ENCODE data around the gene CLDN34.

Gene CLDN34

DNA sequence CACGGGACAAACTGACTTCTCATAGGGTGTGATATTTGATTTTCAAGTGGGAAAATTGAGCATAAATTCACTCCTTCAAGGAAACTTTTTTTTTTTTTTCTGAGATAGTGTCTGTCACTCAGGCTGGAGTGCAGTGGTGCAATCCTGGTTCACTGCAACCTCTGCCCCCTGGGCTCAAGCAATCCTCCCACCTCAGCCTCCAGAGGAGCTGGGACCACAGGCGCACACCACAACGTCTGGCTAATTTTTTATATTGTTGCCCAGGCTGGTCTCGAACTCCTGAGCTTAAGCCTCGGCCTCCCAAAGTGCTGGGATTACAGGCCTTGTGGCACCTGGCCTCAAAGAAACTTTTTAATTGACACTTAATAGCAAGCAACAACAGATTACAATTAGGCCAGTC, 13.8 kb downstream of the CLDN34 start:
- DNase-seq (ENCODE audit: low read depth in 2 of 2) = no peak

DNA sequence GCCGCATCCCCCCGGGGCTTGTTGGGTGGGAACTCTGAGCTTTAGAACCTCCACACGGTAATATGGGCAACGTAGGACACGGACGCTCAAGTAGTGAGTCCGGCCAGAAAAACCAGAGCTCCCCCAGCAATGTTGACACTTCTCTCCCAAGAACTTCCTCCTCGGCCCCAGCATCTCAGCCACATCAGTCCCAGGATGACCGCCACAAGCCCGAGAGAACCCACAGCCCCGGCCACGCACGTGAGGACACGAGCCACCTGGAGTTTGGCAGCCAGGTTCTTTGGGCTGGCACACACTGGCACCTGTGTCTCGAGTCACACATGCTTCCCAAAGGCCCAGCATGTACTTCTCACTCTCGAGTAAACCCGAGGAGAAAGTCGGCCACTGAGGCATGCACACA, 16.3 kb downstream of the CLDN34 start:
- DNase-seq (ENCODE audit: low read depth in 2 of 2) = no peak

DNA sequence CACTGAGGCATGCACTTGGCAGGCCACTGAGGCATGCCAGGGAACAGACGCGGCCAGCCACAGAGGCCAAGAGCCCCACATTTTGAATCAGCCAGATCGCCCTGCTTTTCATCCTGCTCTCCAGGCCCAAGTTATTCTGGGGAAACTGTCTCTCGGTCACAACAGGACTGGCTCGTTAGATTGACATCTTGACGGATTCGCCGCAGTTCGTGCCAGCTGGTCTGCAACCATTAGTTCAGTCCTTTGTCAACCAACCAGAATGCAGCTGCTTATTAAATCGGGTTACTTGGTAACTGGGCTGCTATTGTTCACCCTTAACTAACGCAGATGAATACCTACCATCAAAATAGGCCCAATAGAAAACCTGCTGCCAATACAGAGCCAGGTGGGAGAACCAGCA, 16.7 kb downstream of the CLDN34 start:
- DNase-seq (ENCODE audit: low read depth in 2 of 2) = no peak

DNA sequence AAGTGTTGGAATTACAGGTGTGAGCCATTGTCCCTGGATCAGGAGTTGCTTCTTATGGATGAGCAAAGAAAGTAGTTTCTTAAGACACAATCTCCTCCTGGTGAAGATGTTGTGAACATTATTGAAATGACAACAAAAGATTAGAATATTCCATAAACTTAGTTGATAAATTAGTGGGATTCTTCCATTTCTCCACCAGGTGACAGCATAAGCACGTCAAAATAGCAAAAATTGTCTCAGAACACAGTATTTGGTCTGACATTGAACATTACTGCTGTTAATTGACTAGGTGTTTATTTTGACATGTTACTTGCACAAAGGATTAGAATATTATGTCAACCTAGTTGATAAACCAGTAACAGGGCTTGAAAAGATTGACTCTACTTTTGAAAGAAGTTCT, 21.6 kb downstream of the CLDN34 start:
- no peak for DNase-seq (ENCODE audit: low read depth in 2 of 2)

DNA sequence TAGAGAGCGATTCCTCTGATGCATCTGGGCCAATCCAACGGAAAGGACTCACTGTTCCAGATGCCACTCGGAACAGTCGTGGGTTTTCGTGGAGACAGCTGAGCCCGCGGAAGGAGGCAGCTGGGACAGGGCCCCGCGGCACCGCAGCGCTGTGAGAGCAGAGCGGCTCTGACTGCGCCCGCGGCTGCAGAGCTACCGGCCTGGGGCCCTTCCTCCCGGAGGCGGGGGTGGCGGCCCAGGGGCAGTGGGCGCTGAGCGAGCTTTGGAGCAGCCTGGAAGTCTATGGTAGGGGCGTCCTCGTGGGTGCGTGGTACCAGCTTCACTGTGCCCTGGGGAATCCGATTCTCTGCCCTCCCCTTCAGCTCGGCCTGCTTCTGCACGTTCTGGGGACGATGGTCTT, 24.9 kb downstream of the CLDN34 start:
- no peak for DNase-seq (ENCODE audit: low read depth in 2 of 2)

DNA sequence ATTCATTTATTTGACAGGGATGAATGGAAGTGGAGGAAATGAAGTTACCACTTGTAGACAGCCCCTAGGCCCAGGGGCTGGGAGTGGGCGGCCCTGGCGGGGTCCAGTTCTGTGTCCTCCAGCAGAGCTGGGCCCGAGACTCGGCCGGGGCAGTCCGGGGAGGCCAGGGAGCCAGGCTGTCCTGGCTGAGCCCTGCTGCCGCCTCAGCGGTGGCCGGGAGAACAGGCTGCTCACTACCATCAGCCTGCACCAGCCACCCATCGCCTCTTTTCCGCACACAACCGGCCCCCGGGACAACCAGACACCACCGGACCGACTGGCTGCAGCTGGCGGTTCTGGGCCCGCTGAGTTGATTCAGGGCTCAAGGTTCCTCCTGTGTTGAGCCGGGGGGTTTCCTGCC, 25.6 kb downstream of the CLDN34 start:
- no peak for DNase-seq (ENCODE audit: low read depth in 2 of 2)

DNA sequence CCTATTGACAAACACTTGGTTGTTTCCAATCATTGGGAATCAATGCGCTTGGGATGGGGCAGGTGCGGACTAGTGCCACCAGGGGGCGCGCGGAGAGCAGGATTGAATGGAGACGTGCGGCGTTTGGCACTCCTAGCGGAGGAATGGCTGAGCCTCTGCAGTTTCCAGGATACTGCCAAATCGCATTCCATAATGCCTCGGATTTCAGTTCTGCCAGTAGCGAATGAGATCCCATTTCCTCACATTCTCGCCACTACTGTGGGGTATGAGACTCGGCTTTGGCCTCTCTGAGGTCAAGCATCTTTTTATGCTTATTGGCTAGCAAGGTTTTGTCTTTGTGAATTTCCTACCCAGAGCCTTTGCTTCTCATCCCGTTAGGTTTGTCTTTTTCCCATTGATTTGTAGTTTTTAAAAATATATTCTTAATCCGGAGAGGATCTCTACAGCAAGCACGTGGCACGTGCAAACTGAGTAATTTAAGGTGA, 28.7 kb downstream of the CLDN34 start:
- peak; percentile 59 to 68 for DNase-seq (ENCODE audit: low read depth in 2 of 2)

DNA sequence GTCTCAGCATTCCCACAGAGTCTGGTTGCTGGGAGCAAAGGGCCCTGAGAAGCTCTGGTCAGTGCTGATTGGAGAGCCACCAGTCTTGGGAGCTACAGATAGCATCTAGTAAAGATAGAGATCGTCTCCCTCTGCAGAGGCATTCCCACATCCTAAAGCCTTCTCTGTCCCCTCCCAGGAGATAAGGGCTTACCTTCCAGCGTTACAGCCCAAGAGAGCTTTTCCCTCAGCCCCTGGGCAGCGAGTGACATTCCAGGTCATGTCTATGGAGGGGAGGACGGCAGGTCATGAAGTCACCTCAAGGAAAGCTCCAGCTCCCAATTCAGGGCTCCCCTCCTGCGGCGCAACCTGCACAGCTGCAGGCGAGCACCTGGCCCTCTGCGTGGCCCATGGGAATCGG, 29.9 kb downstream of the CLDN34 start:
- no peak for DNase-seq (ENCODE audit: low read depth in 2 of 2)

DNA sequence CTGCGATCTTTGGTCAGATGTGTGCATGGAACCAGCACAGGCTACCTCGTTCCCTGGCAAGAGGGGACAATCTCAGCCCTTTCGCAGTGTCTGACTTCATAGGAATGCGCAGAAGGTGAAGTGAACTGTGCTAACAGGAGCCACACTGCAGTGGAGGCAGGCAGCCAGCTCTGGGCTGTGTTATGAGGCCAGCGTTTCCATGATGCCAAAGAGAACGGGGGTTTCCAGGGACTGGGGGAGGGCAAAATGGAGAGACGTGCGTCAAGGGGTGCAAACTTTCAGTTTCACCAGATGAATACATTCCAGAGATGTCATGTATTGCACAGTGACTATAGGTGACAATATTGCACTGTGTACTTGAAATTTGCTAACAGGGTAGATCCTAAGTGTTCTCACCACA, 30.4 kb downstream of the CLDN34 start:
- DNase-seq (ENCODE audit: low read depth in 2 of 2) = no peak

DNA sequence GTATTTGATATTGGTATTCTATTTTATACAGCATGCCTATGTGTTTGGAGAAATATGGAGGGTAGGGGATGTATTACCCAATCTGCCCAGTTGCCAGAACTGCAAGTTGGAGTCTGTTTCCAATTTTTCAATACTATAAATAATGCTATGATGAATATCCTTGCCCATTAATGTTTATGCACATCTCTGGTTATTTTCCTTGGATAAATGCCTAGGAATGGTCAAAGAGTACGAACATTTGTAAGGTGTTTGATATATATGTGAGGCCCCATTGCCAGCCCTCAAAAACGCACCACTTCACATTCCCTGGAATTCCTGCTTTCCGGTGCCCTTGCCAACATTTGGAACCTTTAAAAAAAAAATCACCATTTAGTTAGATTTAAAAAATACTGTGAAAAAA, 34.3 kb downstream of the CLDN34 start:
- no peak for DNase-seq (ENCODE audit: low read depth in 2 of 2)

DNA sequence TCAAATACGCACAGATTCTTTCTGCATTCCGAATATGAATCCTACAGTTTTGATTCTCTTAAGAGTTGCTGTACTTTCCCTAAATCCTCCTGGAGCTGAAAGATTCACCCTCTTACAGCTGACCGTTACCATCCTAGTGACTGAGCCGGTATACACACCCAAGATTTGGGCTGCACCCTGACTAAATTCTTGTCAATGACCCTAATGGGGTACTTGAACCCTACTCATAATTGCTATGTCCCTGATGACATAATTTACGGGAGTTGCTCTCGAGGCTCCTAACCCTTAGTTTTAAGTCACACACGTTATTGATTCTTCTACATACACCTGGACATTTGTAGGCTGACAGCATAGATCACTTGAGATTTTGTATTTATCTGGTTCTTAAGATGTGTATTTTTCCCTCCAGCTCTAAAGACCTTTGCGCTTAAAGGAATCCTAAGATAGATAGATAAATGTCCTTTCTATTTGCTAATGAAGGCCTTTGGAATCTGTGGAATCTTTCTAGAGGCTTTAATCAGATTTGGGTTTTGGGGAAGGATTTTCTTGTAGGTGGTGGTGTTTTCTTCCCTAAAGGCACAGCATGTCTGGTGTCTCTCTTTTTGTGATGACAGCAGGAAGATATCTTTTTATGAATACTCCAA, 37.8 kb downstream of the CLDN34 start:
- no peak for DNase-seq (ENCODE audit: low read depth in 2 of 2)

DNA sequence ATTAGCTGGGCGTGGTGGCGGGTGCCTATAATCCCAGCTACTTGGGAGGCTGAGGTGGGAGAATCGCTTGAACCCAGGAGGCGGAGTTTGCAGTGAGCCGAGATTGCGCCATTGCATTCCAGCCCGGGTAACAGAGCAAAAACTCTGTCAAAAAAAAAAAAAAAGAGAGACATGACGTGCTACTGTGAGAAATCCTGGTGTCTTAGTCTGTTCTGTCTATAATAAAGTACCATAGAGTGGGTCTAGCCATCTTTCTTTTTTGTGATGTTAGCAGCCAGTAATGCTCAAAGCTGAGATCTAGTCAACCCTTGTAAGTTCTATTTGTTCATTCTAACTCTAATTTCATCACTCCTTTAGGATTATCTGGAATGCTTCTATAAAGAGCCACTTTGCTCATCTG, 38.9 kb downstream of the CLDN34 start:
- DNase-seq (ENCODE audit: low read depth in 2 of 2) = no peak

DNA sequence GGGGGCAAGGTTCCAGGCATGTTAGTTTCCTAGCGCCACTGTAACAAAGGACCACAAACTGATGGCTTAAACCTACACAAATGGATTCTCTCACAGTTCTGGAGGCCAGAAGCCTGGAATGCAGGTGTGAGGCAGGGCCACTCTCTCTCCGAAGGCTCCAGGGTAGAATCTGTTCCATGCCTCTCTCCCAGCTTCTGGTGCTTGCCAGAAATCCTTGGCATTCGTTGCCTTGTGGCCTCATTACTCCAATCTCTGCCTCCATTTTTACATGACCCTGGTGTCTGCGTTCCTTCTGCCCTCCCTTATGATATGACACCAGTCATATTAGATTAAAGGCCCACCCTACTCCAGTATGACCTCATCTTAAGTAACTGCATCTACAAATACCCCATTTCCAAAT, 39.6 kb downstream of the CLDN34 start:
- DNase-seq (ENCODE audit: low read depth in 2 of 2) = no peak

DNA sequence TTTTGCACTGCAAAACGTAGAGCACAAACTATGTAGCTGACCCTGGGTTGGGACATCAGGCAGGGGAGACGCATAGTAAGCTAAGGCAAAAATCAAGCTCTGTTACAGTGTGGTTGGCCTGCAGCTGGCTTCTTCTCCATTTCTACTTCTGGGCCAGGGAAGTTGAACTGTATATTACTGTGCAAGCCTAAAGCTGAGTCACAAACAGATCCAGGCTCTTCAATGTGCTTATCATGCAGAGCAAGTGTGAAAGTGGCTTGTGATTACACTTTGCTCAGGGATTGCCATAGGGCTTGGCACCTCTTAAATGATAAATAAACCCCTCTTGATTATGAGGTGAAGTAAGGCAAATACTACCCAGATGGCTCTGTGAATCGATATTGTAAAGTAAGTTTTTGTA, 40.5 kb downstream of the CLDN34 start:
- no peak for DNase-seq (ENCODE audit: low read depth in 2 of 2)

DNA sequence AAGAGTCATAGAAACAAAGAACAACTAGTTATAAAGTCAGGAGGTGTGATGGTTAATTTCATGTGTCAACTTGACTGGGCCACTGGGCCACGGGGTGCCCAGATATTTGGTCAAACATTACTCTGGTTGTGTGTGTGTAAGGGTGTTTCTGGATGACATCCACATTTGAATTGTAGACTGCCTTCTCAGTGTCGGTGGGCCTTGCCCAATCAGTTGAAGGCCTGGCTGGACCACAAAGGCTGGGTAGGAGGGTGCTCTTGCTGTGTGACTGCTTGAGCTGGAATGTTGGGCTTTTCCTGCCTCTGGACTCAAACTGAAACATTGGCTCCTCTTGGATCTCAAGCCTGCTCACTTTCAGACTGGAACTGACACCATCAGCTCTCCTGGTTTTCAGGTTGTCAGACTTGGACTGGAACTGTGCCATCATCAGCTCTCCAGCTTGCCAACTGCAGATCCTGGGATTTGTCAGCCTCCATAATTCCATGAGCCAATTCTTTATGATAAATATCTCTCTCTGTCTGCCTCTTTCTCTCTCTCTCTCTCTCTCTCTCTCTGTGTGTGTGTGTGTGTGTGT, 41.4 kb downstream of the CLDN34 start:
- DNase-seq (ENCODE audit: low read depth in 2 of 2) = no peak

DNA sequence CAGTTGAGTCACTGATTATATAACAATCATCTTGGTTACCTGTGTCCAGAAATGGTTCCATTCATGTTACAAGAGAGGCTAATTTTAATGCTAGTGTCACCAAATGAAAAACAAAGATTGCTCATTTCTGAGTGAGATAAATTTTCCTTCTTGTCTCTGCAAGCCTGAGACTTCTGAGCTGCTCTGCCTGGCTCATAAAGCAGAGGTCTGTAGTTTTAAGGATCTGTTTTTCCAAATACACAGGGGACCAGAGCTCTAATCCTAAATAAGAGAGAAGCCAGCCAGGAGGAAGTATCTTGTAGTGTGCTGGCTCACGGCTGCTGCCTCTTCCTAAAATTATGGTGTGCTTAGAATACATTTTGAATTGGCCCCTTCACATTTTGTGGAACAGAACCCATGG, 42.6 kb downstream of the CLDN34 start:
- DNase-seq (ENCODE audit: low read depth in 2 of 2) = no peak

DNA sequence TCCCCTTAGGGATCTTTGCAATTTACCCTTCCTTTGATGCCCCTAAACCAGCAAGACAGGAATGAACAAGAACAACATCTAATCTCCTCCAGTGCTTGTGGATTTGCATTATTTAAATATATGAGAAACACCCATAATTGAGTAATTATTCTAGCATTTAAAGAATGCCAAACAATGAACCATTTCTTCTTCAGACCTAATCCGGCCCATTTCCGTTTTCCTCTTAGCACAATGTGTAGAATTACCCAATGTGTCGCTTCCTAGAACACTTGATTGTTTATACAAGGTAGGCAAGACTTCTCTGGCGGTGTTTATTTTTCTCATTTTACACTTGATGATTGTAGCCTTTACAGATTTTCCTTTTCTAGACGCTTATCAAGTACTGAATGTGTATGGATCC, 43.5 kb downstream of the CLDN34 start:
- DNase-seq (ENCODE audit: low read depth in 2 of 2) = no peak

DNA sequence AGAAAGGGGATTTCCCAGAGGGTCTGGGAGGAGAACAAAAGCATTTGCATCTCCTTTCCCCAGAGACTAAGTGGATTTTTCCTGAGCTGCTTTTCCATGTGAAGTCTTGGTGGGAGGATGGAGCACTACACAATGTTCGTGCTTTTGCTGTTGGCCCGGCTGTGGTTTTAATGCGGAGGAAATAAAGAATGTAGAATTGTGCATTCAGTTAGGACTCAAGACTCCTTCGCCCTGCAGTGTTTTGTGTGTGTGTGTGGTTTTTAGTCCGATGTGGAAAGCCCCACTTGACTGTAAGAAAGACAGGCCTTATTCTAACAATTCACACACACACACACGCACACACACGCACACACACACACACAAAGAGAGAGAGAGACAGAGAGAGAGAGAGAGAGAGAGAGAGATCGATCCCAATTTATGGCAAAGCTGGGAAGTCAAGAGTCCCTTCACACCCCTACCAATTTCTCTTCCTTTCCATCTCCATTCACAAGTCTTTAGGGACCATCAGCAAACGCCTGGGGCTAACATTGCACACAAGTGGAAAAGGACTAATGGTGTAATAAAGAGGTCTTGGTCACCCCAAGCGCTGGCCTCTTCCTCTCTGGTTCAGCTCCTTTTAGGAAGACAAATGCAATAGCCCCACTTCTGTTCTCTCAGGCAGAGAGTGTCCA, 44.2 kb downstream of the CLDN34 start:
- no peak for DNase-seq (ENCODE audit: low read depth in 2 of 2)

DNA sequence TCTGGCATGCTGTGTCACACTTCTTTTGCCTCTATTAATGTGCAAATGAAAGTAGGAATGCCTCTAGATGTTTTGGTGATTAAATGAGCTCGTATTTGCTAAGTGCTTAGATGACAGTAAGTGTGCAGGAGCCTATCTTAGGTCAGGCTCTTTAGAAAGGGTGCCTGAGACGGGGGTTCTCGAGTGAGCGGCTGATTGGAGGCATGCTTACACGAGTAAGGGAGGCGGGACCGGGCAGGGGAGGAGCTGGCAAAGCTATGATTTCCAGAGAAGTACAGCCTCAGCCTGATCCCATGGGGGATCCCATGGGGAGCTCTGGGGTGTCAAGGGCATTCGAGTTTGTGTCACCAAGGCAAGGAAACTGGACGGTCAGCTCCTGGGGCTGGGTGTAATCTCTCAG, 44.8 kb downstream of the CLDN34 start:
- no peak for DNase-seq (ENCODE audit: low read depth in 2 of 2)

DNA sequence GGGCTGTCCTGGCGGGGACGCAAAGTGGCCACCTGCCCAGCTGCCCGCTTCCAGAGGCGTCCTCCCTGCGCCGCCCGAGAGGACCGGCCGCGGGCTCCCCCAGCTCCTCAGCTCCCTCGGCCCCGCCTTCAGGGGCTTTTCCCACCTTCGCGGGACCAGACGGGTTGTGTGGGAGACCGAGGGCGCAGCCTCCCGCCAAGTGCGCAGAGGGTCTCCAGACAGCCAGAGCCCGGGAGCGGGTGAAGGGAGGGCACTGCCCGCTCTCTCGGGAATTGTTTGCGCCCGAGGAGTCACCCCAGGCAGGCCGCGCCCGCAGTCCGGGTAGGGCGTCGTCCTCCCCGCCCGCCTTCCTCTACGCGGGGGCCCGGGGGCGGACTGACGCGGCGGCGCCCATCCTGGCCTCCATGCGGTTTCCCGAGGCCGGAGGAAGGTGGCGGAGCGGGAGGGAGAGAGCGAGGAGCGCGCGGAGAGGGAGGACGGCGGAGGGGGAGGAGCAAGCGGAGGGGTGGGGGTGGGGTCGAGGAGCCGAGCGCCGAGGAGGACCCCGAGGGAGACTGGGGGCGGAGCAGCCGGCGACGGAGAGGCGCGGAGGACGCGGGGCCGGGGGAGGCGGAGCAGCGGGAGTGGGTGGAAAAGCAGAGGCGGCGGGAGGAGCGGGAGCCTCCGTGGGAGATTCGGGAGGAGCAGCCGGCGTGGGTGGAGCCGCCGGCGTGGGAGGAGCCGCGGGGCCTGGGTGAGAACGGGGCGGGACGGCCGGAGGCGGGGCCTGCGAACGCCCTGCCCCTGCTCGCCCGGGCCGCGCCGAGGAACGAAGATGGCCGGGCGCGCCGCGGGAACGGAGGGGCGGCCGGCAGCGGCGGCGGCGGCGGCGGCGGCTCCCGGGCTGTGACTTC, 47.5 kb downstream of the CLDN34 start:
- peak; percentile 47 to 49 for DNase-seq (ENCODE audit: low read depth in 2 of 2)

DNA sequence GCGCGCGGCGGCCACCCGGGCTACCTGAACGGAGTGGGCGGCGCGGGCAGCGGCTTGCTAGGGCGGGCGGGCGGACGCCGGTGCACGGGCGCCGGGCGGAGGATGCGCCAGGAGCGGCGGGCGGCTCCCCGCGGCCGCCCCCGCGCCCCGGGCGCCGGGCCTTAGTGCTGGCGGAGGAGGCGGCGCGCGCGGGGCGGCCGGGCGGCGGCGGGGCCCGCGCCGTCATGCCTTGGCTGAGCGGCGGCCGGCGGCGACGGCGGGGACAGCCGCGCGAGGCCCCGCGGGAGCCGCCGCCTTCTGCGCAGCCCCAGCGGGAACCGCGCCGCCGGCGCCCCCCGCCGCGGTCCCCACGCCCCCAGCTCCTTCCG, 48.2 kb downstream of the CLDN34 start:
- DNase-seq (ENCODE audit: low read depth in 2 of 2) = no peak

DNA sequence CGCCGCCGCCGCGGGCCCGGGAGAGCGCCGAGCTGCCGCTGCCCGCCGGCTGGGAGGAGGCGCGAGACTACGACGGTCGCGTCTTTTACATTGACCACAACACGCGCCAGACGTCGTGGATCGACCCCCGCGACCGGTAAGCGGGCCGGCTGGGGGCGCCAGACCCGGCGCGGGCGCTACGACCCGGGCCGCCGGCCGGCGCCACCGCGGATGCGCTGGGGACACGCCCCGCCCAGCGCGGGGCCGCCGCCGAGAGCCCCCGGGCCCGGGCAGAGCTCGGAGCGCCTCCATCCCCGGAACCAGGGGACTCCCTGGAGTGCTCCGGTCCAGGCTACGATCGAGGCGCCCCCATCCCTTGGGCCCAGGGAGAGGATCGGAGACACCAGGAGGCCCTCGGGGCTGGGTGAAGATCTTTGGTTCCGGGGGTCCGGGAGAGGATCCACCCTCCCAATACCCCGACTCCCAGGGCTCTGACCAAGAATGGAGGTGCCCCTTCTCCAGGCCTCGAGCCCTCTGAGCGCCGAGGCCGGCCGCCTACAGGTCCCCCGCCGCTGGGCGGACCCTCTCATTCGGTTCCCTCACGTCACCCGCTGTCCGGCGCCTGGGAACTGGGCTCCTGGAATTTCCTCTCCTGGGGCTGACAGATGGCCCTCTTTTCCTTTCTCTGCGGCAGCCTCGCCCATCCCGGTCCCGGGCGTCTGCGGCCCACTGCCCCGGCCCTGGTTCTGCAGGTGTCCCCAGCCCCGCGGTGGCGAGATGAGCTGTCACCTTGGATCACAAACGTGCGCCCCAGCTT, 48.8 kb downstream of the CLDN34 start:
- DNase-seq (ENCODE audit: low read depth in 2 of 2) = no peak
